Right kidney (tissue), 1 donor: ENCODE data around the gene HADHB.
"Not testable (repeated sequence)": the region's sequence is repeated elsewhere in the genome, so short reads cannot be mapped to it uniquely, and the experiment has no call there.

Experiments used
- DNase-seq: peaks from one replicate; pipeline ENCODE4 v3.0.0-alpha.2; 2016

Gene HADHB

GRCh38 chr2:26295511-26295910, 50.8 kb downstream of the HADHB start:
- no peak for DNase-seq

GRCh38 chr2:26297061-26297460, 52.3 kb downstream of the HADHB start:
- DNase-seq = no peak

GRCh38 chr2:26298286-26298637, 53.5 kb downstream of the HADHB start:
- no peak for DNase-seq

- peak; percentile 78 for DNase-seq
These were observed 54.1 kb downstream of the HADHB start for GRCh38 chr2:26298638-26299393.

- DNase-seq = peak; percentile 71
These were observed 54.8 kb downstream of the HADHB start for GRCh38 chr2:26299471-26300101.

- DNase-seq = peak; percentile 62
These were observed 55.6 kb downstream of the HADHB start for GRCh38 chr2:26300234-26300925.

GRCh38 chr2:26302846-26303245, 58.1 kb downstream of the HADHB start:
- DNase-seq = no peak

- not testable (repeated sequence) for DNase-seq
These were observed 60.4 kb downstream of the HADHB start for GRCh38 chr2:26305094-26305493.

- no peak for DNase-seq
These were observed 60.8 kb downstream of the HADHB start for GRCh38 chr2:26305540-26305939.

- no peak for DNase-seq
These were observed 65.2 kb downstream of the HADHB start for GRCh38 chr2:26309921-26310320.

GRCh38 chr2:26312471-26312870, 67.7 kb downstream of the HADHB start:
- no peak for DNase-seq

- DNase-seq = no peak
These were observed 68.7 kb downstream of the HADHB start for GRCh38 chr2:26313446-26313845.

- no peak for DNase-seq
These were observed 69.5 kb downstream of the HADHB start for GRCh38 chr2:26314243-26314642.

GRCh38 chr2:26316041-26316440, 71.3 kb downstream of the HADHB start:
- no peak for DNase-seq

GRCh38 chr2:26316845-26317244, 72.1 kb downstream of the HADHB start:
- DNase-seq = no peak

- DNase-seq = no peak
These were observed 72.8 kb downstream of the HADHB start for GRCh38 chr2:26317377-26318105.

GRCh38 chr2:26318950-26319349, 74.2 kb downstream of the HADHB start:
- no peak for DNase-seq

GRCh38 chr2:26324479-26324878, 79.7 kb downstream of the HADHB start:
- DNase-seq = not testable (repeated sequence)

GRCh38 chr2:26324903-26325302, 80.2 kb downstream of the HADHB start:
- DNase-seq = no peak

- DNase-seq = no peak
These were observed 81.1 kb downstream of the HADHB start for GRCh38 chr2:26325851-26326250.

- DNase-seq = no peak
These were observed 81.8 kb downstream of the HADHB start for GRCh38 chr2:26326514-26326913.

- DNase-seq = no peak
These were observed 82.8 kb downstream of the HADHB start for GRCh38 chr2:26327291-26328272.
